ENCODE results near the gene CDC26.
A peak's percentile ranks its signal among the peaks of the same experiment; 100 is the strongest.
"Not testable (repeated sequence)": the region's sequence is repeated elsewhere in the genome, so short reads cannot be mapped to it uniquely, and the experiment has no call there.

Gene CDC26

DNA sequence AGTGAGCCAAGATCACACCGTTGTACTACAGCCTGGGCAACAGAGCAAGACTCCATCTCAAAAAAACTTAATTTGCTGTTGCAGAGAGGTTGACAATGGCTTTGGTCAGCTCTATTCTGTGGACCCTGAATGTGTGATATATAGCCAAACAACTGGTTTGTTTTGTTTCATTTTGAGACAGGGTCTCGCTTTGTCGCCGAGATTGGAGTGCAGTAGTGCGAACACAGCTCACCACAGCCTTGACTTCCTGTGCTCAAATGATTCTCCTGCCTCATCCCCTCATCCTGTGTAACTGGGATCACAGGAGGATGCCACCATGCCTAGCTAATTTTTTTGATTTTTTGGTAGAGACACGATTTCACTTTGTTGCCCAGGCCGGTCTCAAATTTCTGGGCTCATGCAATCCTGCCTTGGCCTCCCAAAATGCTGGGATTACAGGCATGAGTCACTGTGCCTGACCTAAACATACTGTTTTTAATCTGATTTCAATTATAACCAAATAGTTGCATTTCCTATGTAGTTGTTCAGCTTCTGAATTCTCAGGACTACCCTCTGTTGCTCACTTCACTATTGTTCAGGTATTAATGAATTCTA is 18.0 kb upstream of the CDC26 start:
- peak; percentile 47 for DNase-seq (ENCODE audit: low read depth)

DNA sequence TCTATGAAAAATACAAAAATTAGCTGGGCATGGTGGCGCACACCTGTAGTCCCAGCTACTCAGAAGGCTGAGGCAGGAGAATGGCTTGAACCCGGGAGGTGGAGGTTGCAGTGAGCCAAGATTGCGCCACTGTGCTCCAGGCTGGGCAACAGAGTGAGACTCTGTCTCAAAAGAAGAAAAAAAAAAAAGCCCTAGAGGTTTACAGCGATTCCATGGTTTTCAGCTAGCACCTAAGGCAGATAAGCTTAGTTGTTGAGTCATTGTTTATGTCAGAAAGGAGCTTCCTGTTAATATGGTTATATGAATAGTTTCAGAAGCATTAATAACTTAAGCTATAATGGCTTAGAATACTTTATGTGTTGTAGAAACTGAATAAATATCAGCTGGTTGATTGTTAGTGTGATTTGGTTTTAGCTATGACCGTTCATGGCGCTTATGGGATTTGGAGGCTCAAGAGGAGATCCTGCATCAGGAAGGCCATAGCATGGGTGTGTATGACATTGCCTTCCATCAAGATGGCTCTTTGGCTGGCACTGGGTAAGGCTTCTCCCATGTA is 14.8 kb upstream of the CDC26 start:
- DNase-seq (ENCODE audit: low read depth), result peak; percentile 67

- DNase-seq (ENCODE audit: low read depth), result no peak
Observed at GRCh38 chr9:113289091-113289490, 13.7 kb upstream of the CDC26 start.

DNA sequence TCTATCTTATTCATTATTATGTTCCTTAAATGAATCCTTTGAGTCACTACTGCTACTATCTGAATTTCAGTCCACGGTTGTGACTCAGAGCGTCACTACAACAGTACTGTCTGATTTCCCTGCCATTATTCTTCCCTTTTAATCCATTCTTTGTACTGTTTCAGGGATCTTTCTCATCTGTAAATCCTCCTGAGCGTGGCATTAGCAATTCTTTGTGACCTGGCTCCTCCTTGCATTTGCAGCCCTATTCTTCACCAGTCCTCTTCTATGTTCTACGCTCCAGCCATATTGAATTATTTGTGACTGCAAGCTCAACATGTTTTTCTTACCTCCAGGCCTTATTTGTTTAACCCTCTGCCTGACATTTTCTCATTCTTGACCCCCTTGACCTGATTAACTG is 6.0 kb upstream of the CDC26 start:
- no peak for DNase-seq (ENCODE audit: low read depth)

DNA sequence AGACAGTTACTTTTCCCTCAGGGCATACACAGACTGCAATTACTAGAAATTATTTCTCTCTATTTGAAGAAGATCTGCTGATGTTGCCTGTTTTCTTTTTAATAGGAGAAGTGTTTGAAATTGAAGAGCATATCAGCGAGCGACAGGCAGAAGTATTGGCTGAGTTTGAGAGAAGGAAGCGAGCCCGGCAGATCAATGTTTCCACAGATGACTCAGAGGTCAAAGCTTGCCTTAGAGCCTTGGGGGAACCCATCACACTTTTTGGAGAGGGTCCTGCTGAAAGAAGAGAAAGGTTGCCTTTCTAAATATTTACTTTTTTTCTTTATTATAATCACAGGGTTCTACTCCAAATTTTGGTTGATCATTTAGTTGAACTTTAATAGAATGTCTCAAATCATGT is 3.5 kb upstream of the CDC26 start:
- DNase-seq (ENCODE audit: low read depth), result no peak

GRCh38 chr9:113274474-113275156 is 757 bp downstream of the CDC26 start:
- DNase-seq (ENCODE audit: low read depth), result peak; percentile 57

DNA sequence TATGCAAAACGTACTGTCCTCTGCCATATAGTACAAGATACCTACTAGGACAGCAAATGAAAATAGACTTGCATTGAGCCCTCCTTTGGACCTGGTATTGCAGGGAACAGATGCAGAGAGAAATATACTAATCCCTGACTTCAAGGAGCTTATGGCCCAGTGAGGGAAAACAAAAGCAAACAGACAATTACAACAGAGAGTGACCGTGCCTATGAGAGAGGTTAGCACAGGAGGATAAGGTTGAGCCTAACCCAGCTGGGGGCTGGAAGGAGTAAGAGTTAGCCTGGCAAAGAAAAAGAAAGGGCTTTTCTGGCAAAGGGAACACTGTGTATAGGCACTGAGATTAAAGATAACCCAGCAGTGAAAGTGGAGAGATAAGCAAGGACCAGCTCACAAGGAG is 5.5 kb downstream of the CDC26 start:
- no peak for DNase-seq (ENCODE audit: low read depth)

DNA sequence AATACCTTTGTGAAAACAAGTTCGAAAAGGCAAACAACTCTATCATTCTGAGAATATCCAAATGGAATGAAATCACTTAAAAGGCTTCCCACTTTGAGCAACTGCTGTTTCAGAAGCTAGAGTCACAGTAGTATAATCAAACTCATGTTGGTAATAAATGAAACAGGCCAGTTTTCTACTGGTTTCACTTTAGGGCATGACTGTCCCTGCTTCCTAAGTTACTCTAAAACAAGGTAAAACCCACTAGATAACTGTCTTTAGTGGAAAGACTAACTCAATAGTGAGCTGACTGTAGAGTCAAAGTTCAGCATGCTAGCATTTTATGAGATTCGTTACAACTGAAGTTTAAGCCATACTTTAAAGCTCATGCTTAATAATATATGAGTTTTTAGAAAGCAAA is 6.0 kb downstream of the CDC26 start:
- DNase-seq (ENCODE audit: low read depth), result no peak

- no peak for DNase-seq (ENCODE audit: low read depth)
Observed at GRCh38 chr9:113267911-113268566, 7.3 kb downstream of the CDC26 start.

DNA sequence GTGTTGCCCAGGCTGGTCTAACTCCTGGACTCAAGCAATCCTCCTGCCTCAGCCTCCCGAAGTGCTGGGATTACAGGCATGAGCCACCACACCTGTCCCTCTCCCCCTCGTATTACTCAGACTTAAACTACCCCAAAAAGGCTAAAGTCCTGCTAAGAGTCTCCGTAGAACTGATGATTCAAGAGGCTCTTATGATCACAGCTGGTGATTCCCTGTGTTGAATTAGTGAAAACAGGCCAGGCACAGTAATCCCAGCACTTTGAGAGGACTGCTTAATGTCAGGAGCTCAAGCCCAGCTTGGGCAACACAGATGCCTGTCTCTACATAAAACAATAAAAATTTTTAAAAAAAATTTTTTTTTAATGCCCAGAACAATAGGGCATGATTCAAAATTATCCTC is 9.2 kb downstream of the CDC26 start:
- DNase-seq (ENCODE audit: low read depth), result peak; percentile 6

GRCh38 chr9:113261917-113262671 is 13.3 kb downstream of the CDC26 start:
- no peak for DNase-seq (ENCODE audit: low read depth)

DNA sequence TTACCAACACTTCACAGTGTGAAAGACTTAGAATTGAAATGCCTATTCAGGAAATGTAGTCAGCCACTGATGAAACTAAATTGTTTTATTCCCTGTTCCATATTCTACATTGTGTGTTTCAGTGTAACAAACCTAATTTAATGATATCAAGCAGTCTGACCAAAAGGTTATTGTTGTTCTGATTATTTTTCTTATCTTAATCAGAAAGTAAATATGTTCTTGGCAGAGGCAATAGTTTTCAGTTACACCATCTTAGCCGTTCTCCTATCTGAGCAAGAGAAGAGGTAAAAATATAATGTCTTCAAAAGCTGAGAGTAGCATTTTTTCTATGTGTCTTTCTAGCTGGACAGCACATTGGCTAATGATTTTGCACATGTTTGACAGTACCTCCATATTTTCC is 17.1 kb downstream of the CDC26 start:
- no peak for DNase-seq (ENCODE audit: low read depth)

- DNase-seq (ENCODE audit: low read depth), result no peak
Observed at GRCh38 chr9:113257863-113258262, 17.5 kb downstream of the CDC26 start.

GRCh38 chr9:113255438-113255837 is 19.9 kb downstream of the CDC26 start:
- DNase-seq (ENCODE audit: low read depth), result no peak

GRCh38 chr9:113254991-113255390 is 20.4 kb downstream of the CDC26 start:
- no peak for DNase-seq (ENCODE audit: low read depth)

- no peak for DNase-seq (ENCODE audit: low read depth)
Observed at GRCh38 chr9:113250807-113251206, 24.6 kb downstream of the CDC26 start.

DNA sequence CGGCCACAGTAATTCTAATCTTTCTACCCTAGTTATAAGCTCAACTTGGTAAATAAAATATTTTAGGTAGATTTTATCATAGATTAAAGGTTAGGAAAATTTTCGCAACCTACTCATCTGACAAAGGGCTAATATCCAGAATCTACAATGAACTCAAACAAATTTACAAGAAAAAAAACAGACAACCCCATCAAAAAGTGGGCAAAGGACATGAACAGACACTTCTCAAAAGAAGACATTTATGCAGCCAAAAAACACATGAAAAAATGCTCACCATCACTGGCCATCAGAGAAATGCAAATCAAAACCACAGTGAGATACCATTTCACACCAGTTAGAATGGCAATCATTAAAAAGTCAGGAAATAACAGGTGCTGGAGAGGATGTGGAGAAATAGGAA is 25.7 kb downstream of the CDC26 start:
- not testable (repeated sequence) for DNase-seq (ENCODE audit: low read depth)

DNA sequence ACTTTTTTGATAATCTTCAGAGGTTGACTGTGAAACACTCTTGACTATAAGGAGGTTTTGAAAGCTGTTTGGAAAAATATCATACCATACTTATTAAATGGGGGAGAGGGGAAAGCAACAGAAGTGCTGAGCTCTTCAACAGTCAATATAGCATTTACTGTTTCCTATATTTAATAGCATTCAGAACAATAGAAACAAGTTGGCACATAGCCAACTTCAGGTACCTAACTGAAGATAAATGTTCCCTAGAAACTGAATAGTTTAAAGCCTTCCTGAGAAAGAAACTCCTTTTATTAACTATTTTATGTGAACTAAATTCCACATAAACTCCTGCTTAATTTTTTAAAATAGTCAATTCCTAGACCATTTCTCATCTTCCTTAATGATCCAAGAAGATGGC is 27.7 kb downstream of the CDC26 start:
- DNase-seq (ENCODE audit: low read depth), result no peak

- DNase-seq (ENCODE audit: low read depth), result no peak
Observed at GRCh38 chr9:113246928-113247327, 28.4 kb downstream of the CDC26 start.

DNA sequence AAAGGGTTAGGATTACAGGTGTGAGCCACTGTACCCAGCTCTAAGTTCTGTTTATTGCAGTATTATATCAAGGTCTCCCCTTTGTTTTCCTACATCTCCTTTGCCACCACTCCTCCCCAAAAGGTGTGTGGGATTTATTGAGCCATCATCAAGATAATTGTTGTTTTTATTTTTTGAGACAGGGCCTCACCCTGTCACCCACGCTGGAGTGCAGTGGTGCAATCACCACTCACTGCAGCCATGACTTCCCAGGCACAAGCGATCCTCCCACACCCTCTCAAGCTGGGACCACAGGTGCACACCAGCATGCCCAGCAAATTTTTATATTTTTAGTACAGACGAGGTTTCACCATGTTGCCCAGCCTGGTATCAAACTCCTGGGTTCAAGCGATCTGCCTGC is 29.5 kb downstream of the CDC26 start:
- no peak for DNase-seq (ENCODE audit: low read depth)

GRCh38 chr9:113244556-113244955 is 30.8 kb downstream of the CDC26 start:
- no peak for DNase-seq (ENCODE audit: low read depth)

DNA sequence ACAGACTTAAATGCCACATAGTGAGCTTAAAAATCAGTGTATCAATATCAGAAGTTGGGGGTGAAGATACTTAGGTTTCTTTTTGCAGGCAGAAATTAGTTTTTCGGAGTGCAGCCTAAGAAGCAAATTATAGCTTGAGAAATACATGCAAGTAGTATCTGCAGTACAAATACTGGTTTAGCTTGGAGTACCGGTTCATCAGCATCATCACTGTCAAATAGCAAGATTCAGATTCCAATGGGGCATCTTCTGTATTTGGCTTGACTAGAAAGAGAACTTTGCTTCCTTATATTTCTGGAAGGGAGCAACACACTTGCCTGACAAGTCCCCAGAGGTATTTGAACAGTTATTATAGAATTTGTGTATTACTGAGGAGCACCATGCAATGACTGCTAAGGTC is 34.2 kb downstream of the CDC26 start:
- no peak for DNase-seq (ENCODE audit: low read depth)

DNA sequence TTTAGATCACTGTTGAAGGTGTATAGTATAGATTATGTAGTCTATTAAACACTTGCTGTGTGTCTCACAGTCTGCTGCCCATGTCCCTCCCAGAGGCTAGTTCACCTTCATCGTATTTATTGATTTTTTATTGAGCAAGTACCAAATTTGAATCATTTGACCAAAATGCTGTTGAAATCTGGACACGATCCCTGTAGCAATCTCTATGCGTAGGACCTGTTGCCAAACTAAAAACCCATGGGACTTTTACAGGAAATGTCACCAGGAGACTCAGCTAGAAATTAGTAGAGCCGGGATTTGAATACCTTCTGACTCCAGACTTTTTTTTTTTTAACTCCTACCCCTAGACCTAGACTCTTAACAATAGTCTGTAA is 36.5 kb downstream of the CDC26 start:
- DNase-seq (ENCODE audit: low read depth), result no peak

Measured in iris pigment epithelial cell (primary cell).